Measurements from ENCODE around the gene TMEM25.

Gene TMEM25

DNA sequence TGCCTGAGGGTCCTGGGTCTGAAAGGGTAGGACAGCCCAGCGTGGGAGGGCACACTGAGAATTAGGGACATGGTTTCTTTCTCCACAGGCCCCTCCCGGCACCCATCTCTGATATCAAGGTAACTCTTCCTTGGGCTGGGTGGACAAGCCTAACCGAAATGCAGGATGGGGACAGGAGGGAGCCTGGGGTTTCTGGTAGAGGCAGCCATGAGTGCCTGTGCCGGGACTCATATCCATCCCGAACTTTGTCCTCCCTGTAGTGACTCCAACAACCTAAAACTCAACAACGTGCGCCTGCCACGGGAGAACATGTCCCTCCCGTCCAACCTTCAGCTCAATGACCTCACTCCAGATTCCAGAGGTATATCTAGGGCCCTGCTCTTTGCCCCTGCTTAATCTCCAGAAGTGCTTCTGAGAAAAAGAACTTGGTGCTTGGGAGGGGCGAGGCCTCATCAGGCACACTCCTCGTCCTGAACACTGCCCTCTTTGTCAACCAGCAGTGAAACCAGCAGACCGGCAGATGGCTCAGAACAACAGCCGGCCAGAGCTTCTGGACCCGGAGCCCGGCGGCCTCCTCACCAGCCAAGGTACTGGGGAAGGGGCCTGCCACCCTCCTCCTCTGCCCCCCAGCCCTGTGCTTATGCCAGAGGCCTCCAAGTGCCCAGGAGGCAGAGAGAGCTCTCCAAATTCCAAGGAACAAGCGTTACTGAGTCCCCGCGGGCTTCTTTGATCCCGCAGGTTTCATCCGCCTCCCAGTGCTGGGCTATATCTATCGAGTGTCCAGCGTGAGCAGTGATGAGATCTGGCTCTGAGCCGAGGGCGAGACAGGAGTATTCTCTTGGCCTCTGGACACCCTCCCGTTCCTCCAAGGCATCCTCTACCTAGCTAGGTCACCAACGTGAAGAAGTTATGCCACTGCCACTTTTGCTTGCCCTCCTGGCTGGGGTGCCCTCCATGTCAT lies 3.1 kb downstream of the TMEM25 start:
- Histone ChIP-seq H3K4me2 (ENCODE audit: low read length) (no peak overlapping the region), H3K79me2 (ENCODE audit: control insufficient read depth, low read length) (no peaks in the 10 kb centered on the region), H3K9me3 (ENCODE audit: control insufficient read depth, insufficient read depth, low read length) (no peaks in the 10 kb centered on the region), H3F3A (ENCODE audit: control insufficient read depth, insufficient read depth) (peaks cover 3% of the 10 kb centered on the region), H3K36me3 (ENCODE audit: control insufficient read depth, low read length) (no peaks in the 10 kb centered on the region), H3K4me1 (ENCODE audit: control insufficient read depth, low read length) (peaks cover 18% of the 10 kb centered on the region), H3K9me2 (replicated peaks; ENCODE audit: control insufficient read depth, low read length) (no peaks in the 10 kb centered on the region), H3K27ac (ENCODE audit: low read depth, low read length) (no peak overlapping the region), H3K4me3 (ENCODE audit: low read length) (no peak overlapping the region), H4K20me1 (ENCODE audit: control insufficient read depth, insufficient read depth, low read depth, low read length) (no peaks in the 10 kb centered on the region), H3K27me3 (ENCODE audit: control insufficient read depth, low read length) (0 out of 2 replicates have a peak, but pooled peaks cover 3% of the 10 kb centered on the region)
- TF ChIP-seq EZH2phosphoT487 (IDR thresholded peaks at IDR 0.05; ENCODE audit: borderline replicate concordance, low read length) = no peak
- TF ChIP-seq, protein P1, sequence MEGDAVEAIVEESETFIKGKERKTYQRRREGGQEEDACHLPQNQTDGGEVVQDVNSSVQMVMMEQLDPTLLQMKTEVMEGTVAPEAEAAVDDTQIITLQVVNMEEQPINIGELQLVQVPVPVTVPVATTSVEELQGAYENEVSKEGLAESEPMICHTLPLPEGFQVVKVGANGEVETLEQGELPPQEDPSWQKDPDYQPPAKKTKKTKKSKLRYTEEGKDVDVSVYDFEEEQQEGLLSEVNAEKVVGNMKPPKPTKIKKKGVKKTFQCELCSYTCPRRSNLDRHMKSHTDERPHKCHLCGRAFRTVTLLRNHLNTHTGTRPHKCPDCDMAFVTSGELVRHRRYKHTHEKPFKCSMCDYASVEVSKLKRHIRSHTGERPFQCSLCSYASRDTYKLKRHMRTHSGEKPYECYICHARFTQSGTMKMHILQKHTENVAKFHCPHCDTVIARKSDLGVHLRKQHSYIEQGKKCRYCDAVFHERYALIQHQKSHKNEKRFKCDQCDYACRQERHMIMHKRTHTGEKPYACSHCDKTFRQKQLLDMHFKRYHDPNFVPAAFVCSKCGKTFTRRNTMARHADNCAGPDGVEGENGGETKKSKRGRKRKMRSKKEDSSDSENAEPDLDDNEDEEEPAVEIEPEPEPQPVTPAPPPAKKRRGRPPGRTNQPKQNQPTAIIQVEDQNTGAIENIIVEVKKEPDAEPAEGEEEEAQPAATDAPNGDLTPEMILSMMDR (IDR thresholded peaks at IDR 0.05; ENCODE audit: low read depth, low read length, poor library complexity, severe bottlenecking) = no peak

DNA sequence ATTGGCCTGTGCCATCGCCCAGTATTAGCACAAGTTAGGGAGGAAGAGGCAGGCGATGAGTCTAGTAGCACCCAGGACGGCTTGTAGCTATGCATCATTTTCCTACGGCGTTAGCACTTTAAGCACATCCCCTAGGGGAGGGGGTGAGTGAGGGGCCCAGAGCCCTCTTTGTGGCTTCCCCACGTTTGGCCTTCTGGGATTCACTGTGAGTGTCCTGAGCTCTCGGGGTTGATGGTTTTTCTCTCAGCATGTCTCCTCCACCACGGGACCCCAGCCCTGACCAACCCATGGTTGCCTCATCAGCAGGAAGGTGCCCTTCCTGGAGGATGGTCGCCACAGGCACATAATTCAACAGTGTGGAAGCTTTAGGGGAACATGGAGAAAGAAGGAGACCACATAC lies 4.3 kb downstream of the TMEM25 start:
- Histone ChIP-seq H3K27me3 (ENCODE audit: control insufficient read depth, low read length) (0 out of 2 replicates have a peak, but pooled peaks cover under 1% of the 10 kb centered on the region), H3K4me3 (ENCODE audit: low read length) (no peak overlapping the region), H3K4me1 (ENCODE audit: control insufficient read depth, low read length) (peaks cover 10% of the 10 kb centered on the region), H3K4me2 (ENCODE audit: low read length) (no peak overlapping the region), H4K20me1 (ENCODE audit: control insufficient read depth, insufficient read depth, low read depth, low read length) (no peaks in the 10 kb centered on the region), H3K79me2 (ENCODE audit: control insufficient read depth, low read length) (no peaks in the 10 kb centered on the region), H3K27ac (ENCODE audit: low read depth, low read length) (no peak overlapping the region), H3F3A (ENCODE audit: control insufficient read depth, insufficient read depth) (no peaks in the 10 kb centered on the region), H3K9me2 (replicated peaks; ENCODE audit: control insufficient read depth, low read length) (no peaks in the 10 kb centered on the region), H3K9me3 (ENCODE audit: control insufficient read depth, insufficient read depth, low read length) (no peaks in the 10 kb centered on the region), H3K36me3 (ENCODE audit: control insufficient read depth, low read length) (no peaks in the 10 kb centered on the region)
- no peak for TF ChIP-seq EZH2phosphoT487 (IDR thresholded peaks at IDR 0.05; ENCODE audit: borderline replicate concordance, low read length)
- TF ChIP-seq, protein P1 (IDR thresholded peaks at IDR 0.05; ENCODE audit: low read depth, low read length, poor library complexity, severe bottlenecking) = no peak

DNA sequence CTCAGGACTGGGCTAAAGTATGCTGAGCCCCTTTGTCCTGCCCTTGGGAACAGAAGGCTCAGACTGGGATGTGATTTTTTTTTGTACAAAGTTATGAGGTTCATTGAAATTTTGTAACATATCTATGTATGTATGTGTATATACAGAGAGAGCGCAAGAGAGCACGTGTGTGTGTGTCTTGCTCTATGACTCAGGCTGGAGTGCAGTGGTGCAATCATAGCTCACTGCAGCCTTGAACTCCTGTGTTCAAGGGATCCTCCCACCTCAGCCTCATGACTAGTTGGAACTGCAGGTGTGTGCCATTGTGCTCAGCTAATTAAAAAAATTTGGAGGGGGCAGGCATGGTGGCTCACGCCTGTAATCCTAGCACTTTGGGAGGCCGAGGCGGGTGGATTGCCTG lies 5.7 kb downstream of the TMEM25 start:
- TF ChIP-seq, protein P1 (IDR thresholded peaks at IDR 0.05; ENCODE audit: low read depth, low read length, poor library complexity, severe bottlenecking) = no peak
- TF ChIP-seq EZH2phosphoT487 (IDR thresholded peaks at IDR 0.05; ENCODE audit: borderline replicate concordance, low read length) = no peak
- Histone ChIP-seq H3K79me2 (ENCODE audit: control insufficient read depth, low read length) (no peaks in the 10 kb centered on the region), H3K27me3 (ENCODE audit: control insufficient read depth, low read length) (no peaks in the 10 kb centered on the region), H3K27ac (ENCODE audit: low read depth, low read length) (no peak overlapping the region), H3K36me3 (ENCODE audit: control insufficient read depth, low read length) (no peaks in the 10 kb centered on the region), H3F3A (ENCODE audit: control insufficient read depth, insufficient read depth) (no peaks in the 10 kb centered on the region; the same call in 1 of the 2 replicates), H3K9me3 (ENCODE audit: control insufficient read depth, insufficient read depth, low read length) (no peaks in the 10 kb centered on the region), H3K9me2 (replicated peaks; ENCODE audit: control insufficient read depth, low read length) (no peaks in the 10 kb centered on the region), H3K4me3 (ENCODE audit: low read length) (no peak overlapping the region), H3K4me2 (ENCODE audit: low read length) (no peak overlapping the region), H4K20me1 (ENCODE audit: control insufficient read depth, insufficient read depth, low read depth, low read length) (no peaks in the 10 kb centered on the region), H3K4me1 (ENCODE audit: control insufficient read depth, low read length) (peaks cover 1% of the 10 kb centered on the region)

Data from DOHH2 (cell line).